DMS53 (cell line): ENCODE data around the gene BRAT1.
A peak's percentile ranks its signal among the peaks of the same experiment; 100 is the strongest.

Experiments used
- DNase-seq: peaks from one replicate; lab custom pipeline; 2025; lab: John Stamatoyannopoulos, UW

BRAT1 gene

DNA sequence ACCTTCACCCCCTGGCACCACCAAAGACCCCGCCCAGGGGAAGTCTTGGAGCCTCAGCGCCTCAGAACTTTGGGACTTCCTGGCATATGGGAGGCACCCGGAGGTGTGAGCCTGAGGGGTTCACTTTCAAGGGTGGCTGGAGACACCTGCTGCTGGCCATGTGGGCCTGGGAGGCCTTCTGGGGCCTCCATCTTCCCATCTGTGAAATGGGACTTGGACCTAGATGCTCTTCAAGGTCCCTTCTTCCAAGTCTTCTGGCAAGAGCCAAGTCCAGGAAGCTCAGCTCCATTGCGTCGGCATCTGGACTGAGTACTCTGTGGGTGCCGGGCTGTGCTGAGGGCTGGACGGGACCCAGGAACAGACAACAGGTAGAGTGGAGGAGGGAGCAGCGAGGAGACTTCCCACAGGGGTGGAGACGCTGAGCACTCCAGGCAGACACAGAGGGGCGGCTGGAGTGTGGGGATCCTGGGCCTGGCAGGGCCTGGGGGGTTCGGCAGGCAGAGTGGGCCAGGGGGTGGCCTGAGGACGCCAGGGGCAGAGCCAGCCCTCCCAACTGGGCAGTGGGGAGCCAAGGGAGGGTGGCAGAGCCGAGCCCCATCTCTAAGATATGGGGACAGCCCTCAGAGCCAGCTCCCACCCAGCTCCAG, 45.1 kb downstream of the BRAT1 start:
- DNase-seq: peak; percentile 55

- peak; percentile 67 for DNase-seq
Measured at GRCh38 chr7:2509298-2509906, 45.9 kb downstream of the BRAT1 start.

- DNase-seq: peak; percentile 95
Measured at GRCh38 chr7:2508327-2509215, 46.8 kb downstream of the BRAT1 start.

DNA sequence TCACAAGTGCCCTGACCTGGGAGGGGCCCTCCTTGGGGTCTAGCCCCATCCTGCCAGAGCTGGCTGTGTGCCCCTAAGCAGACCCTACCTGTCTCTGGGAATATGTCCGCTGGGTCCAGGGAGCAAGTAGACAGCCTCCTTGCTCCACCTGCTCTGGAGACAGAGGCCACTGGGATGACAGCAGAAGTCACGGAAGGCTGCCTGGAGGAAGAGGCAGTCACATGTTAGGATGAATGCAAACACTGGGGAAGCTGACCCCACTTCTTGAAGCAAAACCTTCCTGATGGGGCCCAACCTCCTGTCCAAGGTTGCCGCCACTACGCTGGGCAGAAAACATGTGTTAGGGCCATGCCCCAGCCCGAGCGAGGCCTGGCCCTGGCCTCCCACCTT, 47.4 kb downstream of the BRAT1 start:
- no peak for DNase-seq

DNA sequence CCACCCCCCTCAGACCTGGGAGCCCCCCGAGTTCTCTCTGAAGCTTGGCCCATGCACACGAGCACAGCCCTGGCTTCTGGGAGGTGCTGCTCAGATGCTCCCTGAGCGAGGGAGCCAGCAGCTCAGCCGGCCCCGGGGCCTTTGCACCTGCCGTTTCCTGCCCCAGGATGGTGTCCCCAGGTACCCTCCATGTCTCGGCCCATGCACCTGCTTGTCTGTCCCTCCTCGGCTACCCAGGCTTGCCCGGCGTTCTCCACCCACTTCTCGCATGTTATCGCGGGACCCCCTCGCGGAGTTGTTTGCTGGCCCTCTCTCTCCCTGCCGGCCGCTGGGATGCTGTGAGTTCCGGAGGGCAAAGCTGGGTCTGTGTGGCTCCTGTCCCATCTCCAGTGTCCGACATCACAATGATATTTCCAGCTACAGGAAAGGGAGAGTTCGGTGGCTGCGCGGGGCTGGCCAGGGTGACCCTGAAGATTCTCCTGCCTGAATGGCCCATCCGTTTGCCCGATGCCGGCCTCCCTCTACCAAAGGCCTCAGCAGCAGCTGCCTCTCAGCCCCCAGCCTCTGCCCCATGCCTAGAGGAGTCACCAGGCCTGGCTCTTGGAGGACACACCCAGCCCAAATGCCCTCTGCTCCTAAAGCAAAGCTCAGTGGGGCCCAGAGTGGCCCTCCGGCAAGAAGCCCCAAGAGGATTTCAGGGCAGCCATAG, 48.0 kb downstream of the BRAT1 start:
- DNase-seq: no peak

GRCh38 chr7:2505401-2505800, 49.9 kb downstream of the BRAT1 start:
- no peak for DNase-seq

- DNase-seq: no peak
Measured at GRCh38 chr7:2504889-2505375, 50.4 kb downstream of the BRAT1 start.

DNA sequence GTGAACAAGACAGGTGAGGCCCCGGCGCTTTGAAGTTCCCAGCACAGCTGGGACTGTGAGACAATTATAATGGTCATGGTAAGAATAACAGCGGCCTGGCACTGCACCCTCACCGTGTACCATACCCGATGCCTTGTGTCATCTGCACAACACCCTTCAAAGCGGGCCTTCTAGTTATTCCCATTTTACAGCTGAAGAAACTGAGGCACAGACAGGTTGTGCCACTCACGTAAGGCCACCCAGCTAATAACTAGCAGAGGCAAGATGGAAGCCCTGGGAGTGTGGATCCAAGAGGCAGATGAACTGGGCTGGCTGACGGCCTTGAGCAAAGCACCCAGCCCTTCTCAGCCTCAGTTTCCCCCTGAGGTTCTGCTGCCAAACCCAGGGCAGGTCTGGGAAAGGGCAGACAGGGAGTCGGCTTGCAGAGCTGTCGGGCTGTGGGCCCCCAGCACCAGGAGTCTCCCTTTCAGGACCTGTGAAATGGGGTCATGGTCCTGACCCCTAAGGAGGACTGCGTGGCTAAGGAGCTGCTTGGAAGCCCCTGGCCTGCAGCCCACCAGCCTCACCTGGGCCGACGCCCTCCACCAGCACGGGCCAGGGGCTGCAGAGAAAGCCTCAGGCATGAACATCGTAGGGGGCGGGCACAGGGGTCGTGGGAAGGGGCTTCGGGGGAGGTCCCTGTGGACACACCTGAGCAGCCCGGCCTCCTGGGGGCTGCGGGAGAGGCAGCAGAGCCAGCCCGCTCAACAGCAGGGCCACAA, 51.0 kb downstream of the BRAT1 start:
- DNase-seq: peak; percentile 25

- no peak for DNase-seq
Measured at GRCh38 chr7:2503056-2503941, 52.0 kb downstream of the BRAT1 start.

GRCh38 chr7:2502647-2502966, 52.7 kb downstream of the BRAT1 start:
- DNase-seq: no peak

DNA sequence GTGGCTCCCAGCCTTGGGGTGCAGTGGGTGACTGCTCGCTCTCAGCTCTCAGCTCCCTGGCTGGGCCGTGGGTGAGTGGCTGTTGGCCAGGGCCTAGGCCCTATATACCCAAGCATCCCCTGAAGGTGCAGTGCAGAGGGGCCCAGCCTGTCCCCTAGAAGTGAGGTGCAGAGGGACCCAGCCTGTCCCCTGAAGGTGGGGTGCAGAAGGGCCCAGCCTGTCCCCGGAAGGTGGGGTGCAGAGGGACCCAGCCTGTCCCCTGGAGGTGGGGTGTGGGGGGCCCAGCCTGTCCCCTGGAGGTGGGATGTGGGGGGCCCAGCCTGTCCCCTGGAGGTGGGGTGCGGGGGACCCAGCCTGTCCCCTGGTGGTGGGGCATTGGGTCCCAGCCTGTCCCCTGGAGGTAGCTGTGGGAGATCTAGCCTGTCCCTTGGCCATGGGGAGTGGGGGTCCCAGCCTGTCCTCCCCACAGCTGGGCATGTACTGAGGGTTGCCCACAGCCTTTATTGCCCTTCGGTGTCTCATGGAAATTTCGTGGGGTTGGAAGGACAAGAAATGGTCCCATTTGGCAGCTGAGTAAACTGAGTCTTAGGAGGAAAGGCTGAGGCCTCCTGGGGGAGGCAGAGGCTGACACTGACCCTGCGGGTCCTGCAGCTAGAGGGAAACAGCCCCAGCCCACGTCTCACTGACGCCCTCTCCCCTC, 53.2 kb downstream of the BRAT1 start:
- DNase-seq: no peak

DNA sequence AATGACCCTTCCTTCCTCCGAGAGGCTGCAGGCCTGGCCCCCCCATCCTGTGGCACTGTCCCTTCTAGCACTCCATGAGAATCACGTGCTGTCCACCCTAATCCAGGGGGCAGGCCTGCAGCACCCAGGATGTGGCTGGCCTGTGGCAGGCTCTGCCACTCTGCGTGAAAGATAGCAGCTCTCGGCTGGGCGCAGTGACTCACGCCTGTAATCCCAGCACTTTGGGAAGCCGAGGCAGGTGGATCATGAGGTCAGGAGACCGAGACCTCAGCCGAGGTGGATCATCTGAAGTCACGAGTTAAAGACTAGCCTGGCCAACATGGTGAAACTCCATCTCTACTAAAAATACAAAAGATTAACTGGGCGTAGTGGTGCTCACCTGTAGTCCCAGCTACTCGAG, 54.6 kb downstream of the BRAT1 start:
- no peak for DNase-seq

GRCh38 chr7:2499719-2500430, 55.4 kb downstream of the BRAT1 start:
- DNase-seq: no peak

DNA sequence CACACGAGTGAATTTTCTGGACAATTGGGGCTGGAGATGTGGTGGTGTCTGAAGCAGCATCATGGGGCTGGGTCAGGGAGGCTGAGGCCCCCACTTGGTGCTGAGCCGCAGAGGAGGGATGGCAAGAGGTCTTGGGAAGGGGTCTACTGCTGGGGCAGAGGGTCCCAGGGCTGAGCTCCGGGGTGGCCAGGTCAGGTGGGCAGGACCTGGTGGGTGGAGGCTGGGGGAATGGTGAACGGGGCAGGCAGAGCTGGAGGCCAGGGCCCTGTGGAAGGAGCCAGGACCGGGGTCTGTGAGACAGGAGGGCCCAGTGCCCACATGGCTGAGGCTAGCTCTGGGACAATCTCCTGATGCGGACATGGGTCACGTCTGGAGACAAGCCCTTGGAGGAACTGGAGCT, 56.1 kb downstream of the BRAT1 start:
- DNase-seq: no peak

DNA sequence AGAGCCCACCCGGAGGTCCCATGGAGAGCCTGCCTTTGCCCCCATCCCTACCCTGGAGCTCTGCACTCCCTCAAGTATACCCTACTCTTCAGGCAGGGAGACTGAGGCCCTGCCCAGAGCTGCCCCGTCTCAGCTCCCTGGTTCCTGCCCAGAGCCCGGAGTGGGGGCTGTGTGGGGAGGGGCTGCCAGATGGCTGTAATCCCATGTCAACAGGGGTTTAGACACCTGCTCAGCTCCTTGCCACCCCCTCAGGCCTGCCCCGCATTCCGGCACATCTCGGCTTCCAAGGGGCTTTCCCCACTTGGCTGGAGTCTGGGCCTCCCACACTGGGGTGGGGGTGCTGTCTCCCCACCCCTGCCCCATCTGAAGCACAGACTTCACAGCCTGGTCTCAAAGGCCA, 56.6 kb downstream of the BRAT1 start:
- no peak for DNase-seq

DNA sequence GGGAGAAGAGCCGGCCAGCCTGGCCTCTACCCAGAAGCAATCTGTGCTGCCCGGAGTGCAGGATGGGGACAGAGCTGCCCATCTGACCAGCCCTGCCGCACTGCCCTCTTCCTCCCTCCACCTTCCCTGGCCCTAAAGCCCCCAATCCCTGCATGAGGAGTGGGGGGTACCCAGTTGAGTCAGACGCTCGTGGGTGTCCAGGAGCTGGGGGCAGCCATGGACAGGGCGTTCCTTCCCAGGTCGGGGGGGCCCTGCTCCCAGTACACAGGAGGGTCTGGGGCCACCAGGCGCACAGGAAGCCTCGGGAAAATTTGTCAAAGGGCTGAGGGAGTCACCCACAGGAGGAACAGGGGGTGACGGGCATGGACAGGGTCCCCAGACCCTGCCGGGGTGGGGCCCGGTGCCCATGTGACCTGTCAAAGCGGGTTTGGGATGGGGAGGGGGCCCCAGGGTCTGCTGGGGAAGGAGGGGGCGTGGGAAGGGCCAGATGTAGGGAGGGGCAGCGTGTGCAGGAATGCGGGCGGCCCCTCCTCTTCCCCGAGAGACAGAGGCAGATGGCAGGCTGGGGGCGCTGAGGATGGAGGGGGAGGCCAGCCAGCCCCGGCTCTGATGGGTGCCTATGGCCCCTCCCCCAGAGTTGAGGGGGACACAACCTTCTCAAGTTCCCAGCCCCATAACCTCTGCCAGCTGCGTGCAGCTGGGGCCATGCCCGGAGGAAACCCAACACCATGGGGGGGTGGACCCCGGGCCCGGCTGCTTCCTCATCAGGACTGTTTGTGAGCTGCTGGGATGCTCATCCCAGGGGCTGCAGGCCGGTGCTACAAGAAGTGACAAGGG, 57.6 kb downstream of the BRAT1 start:
- DNase-seq: peak; percentile 29

DNA sequence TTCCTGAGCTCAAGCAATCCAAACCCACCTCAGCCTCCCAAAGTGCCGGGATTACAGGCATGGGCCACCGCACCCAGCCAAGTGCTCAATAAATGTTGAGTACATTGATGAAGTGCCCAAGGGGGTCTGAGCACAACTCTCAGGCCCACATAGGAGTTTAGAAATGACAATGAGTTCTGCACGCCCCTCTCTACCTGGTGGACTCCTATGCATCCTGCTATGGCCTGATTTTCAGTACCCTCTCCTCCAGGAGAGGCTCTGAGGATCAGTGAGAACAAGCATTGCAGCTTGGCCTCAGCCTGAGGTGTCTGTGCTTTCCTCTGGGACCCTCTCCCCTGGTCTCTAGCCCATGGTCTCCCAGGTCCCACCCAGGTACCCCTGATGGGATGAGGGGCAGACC, 58.3 kb downstream of the BRAT1 start:
- DNase-seq: no peak

- no peak for DNase-seq
Measured at GRCh38 chr7:2496375-2496774, 58.9 kb downstream of the BRAT1 start.
